HG02938 (cell line): Measurements from ENCODE around the gene COX18.

Experiments used
- ATAC-seq: cut with Tn5 transposase; IDR thresholded peaks from one replicate; pipeline ENCODE4 v1.9.1; 2021; ENCODE audit warnings: mild to moderate bottlenecking, moderate library complexity; ENCODE audit not compliant: unreplicated experiment

Gene COX18

GRCh38 chr4:73069338-73070073 lies at the start of gene COX18:
TSS of gene COX18 (minus strand) at chr4:73069716. CDS start at chr4:73069649, 67 bp downstream.
- ATAC-seq = peak; percentile 85

GRCh38 chr4:73109493-73109892 lies 40.0 kb upstream of the COX18 start:
- ATAC-seq = no peak

- ATAC-seq = no peak
These were observed 35.2 kb upstream of the COX18 start for GRCh38 chr4:73104695-73105094.

GRCh38 chr4:73103799-73104503 lies 34.4 kb upstream of the COX18 start:
- ATAC-seq = no peak

GRCh38 chr4:73099143-73099542 lies 29.6 kb upstream of the COX18 start:
- ATAC-seq = no peak

GRCh38 chr4:73098713-73099112 lies 29.2 kb upstream of the COX18 start:
- no peak for ATAC-seq

- no peak for ATAC-seq
These were observed 28.5 kb upstream of the COX18 start for GRCh38 chr4:73098016-73098415.

- ATAC-seq = no peak
These were observed 23.4 kb upstream of the COX18 start for GRCh38 chr4:73092868-73093267.

- ATAC-seq = no peak
These were observed 21.2 kb upstream of the COX18 start for GRCh38 chr4:73090738-73091137.

- no peak for ATAC-seq
These were observed 18.4 kb upstream of the COX18 start for GRCh38 chr4:73087871-73088270.

GRCh38 chr4:73086095-73086868 lies 16.8 kb upstream of the COX18 start:
- no peak for ATAC-seq

GRCh38 chr4:73080789-73081188 lies 11.3 kb upstream of the COX18 start:
- no peak for ATAC-seq

- ATAC-seq = no peak
These were observed 6.3 kb upstream of the COX18 start for GRCh38 chr4:73075832-73076231.

- ATAC-seq = peak; percentile 15
These were observed 516 bp upstream of the COX18 start for GRCh38 chr4:73070074-73070390.

- ATAC-seq = peak; percentile 3
These were observed 802 bp downstream of the COX18 start for GRCh38 chr4:73068491-73069337.

- ATAC-seq = no peak
These were observed 1.5 kb downstream of the COX18 start for GRCh38 chr4:73067971-73068394.

- no peak for ATAC-seq
These were observed 2.6 kb downstream of the COX18 start for GRCh38 chr4:73066928-73067327.

GRCh38 chr4:73066445-73066844 lies 3.1 kb downstream of the COX18 start:
- no peak for ATAC-seq

- ATAC-seq = no peak
These were observed 5.0 kb downstream of the COX18 start for GRCh38 chr4:73064536-73064935.

- ATAC-seq = peak; percentile 87
These were observed 14.1 kb downstream of the COX18 start for GRCh38 chr4:73055241-73055897.
